Adrenal gland (tissue), 12 donors: ENCODE results near the gene CTNS. TPM values are rescaled to one million over a fixed set of nuclear protein-coding genes. Genes with fewer than 3 reads are reported as not detected.
A peak's percentile ranks its signal among the peaks of the same experiment; 100 is the strongest.

ENCODE experiments used
- DNase-seq, 7 donors: peaks; one replicate each; pipeline ENCODE4 v3.0.0-alpha.2; 2019 to 2020
- H3K27ac ChIP-seq, 5 donors: fragments of 200-600 bp; sonication (generic) in 4 of 5; 1 replicate in 3 of 5; 2 replicates in 2 of 5; pipeline versions ENCODE4 v1.5.1 to v1.8.0; 2016 to 2020; ENCODE audit warnings: mild to moderate bottlenecking in 1 of 5
- H3K27me3 ChIP-seq: fragments of 200-600 bp; 2 replicates; pipeline ENCODE4 v1.8.0; 2021
- H3K36me3 ChIP-seq, 2 donors: fragments of 200-600 bp; replicated peaks in 1 of 2; 1 replicate in 1 of 2; 2 replicates in 1 of 2; pipeline versions ENCODE4 v1.5.1 to v1.8.0; 2018 to 2022
- H3K4me1 ChIP-seq, 2 donors: fragments of 200-600 bp; replicated peaks in 1 of 2; 1 replicate in 1 of 2; 2 replicates in 1 of 2; pipeline versions ENCODE4 v1.5.1 to v1.8.0; 2018 to 2021
- H3K4me3 ChIP-seq, 4 donors: fragments of 200-600 bp; sonication (generic) in 3 of 4; one replicate each; pipeline ENCODE4 v1.5.1; 2016 to 2018
- H3K9me3 ChIP-seq, 3 donors: fragments of 200-600 bp; sonication (generic) in 1 of 3; replicated peaks in 1 of 3; 1 replicate in 2 of 3; 2 replicates in 1 of 3; pipeline versions ENCODE4 v1.5.1 to v1.8.0; 2016 to 2021
- POLR2A ChIP-seq, 2 donors: fragments of 450-650 bp; IDR thresholded peaks; one replicate each; pipeline ENCODE4 v1.6.1; 2017; ENCODE audit warnings: antibody characterized with exemption in 2 of 2, mild to moderate bottlenecking in 2 of 2, moderate library complexity in 1 of 2
- WGBS, 4 donors: extraction: QIAGEN DNeasy Blood & Tissue Kit in 2 of 4; methylation state at CpG; one replicate each; pipeline versions ENCODE4 v1.1.5 to v1.1.7; 2013 to 2017; 5-methylcytosine and 5-hydroxymethylcytosine counted together
- intact Hi-C, 2 donors: fragments of 100-400 bp; cut with DNase I; formaldehyde crosslinking; loops; one replicate each; pipeline versions ENCODE4 v1.14.1 to v1.15.0; 2022 to 2023
- polyA plus RNA-seq, 3 donors: library from polyadenylated mRNA; stranded (reverse); fragments of 200-250 nt in 2 of 3; fragments of 350-450 nt in 1 of 3; fragmentation: Illumina TruSeq in 1 of 3; extraction: RNeasy Lipid Tissue Mini Kit (QIAGEN cat#74804) in 1 of 3; gene quantifications; one replicate each; pipeline ENCODE4 v1.2.3, GENCODE V29; 2013 to 2014
- total RNA-seq, 9 donors: library from RNA; depleted of rRNA in 4 of 9; stranded (reverse); fragments of >200 nt in 4 of 9; fragments of 120-200 nt in 1 of 9; fragmentation: NEBNext Ultra II Directional in 1 of 9; extraction: Animal tissue kit (Norgen Biotek cat#: 25700) in 1 of 9; gene quantifications; one replicate each; pipeline versions ENCODE4 v1.1.0 to v1.2.4, GENCODE V29; 2013 to 2023
- TF ChIP-seq, protein P1 (sequence below), 6 experiments: fragments of 450-650 bp in 4 of 6; fragments of 200-600 bp in 2 of 6; sonication (generic) in 1 of 6; IDR thresholded peaks; 1 replicate in 5 of 6; 2 replicates in 1 of 6; pipeline versions ENCODE4 v1.5.1 to v1.8.0; 2016 to 2021; ENCODE audit warnings: antibody characterized with exemption in 6 of 6, mild to moderate bottlenecking in 2 of 6, moderate library complexity in 1 of 6
- donor health status: healthy with polysubstance abuse.
- donor health status: Bipolar disorder and iron deficiency.
- donor health status: DM: yes; HTN: yes; CAD: no.
- donor health status: DM: no; HTN: no; CAD: no.
- donor health status: DM: no; HTN: no; CAD: no.
- donor health status: DM: yes; HTN: yes; CAD: no.

The CTNS gene
- total and polyA plus RNA-seq, 12 donors: 11.5 to 74.8 (median 29.6) TPM

DNA sequence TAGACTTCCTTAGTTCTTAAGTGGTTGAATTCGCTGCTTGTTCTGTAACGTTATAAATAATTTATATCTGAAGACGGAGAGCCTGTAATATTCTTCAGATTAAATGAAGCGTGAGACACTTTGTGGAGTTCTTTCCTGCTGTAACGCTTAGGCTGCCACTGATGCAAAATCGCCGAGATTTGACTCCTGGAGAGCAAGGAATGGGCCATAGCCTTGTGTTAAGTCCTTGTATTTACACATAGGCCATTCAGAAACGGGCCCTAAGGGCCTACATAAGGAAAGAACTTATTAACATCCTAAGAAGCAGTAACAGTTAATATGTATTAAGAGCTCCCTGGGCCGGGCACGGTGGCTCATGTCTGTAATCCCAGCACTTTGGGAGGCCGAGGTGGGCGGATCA lies 33.0 kb downstream of the CTNS start:
- Histone ChIP-seq H3K4me1 (peaks cover 23 to 27% of the 10 kb centered on the region in 2 donors), H3K27me3 (no peaks in the 10 kb centered on the region), H3K27ac (no peak overlapping the region), H3K4me3 (peak overlapping the region in 2 of 4 donors; percentile 70 to 85), H3K9me3 (no peaks in the 10 kb centered on the region), H3K36me3 (peaks cover 0 to 7% of the 10 kb centered on the region in 2 donors)
- 48 to 54% (median 52%) methylated on average over 12 of the region's 12 CpGs for WGBS, 4 donors
- intact Hi-C loops: no loop called here
- TF ChIP-seq, protein P1, sequence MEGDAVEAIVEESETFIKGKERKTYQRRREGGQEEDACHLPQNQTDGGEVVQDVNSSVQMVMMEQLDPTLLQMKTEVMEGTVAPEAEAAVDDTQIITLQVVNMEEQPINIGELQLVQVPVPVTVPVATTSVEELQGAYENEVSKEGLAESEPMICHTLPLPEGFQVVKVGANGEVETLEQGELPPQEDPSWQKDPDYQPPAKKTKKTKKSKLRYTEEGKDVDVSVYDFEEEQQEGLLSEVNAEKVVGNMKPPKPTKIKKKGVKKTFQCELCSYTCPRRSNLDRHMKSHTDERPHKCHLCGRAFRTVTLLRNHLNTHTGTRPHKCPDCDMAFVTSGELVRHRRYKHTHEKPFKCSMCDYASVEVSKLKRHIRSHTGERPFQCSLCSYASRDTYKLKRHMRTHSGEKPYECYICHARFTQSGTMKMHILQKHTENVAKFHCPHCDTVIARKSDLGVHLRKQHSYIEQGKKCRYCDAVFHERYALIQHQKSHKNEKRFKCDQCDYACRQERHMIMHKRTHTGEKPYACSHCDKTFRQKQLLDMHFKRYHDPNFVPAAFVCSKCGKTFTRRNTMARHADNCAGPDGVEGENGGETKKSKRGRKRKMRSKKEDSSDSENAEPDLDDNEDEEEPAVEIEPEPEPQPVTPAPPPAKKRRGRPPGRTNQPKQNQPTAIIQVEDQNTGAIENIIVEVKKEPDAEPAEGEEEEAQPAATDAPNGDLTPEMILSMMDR (IDR thresholded peaks at IDR 0.05): no peak
- no peak for TF ChIP-seq POLR2A (IDR thresholded peaks at IDR 0.05)
- no peak for DNase-seq

DNA sequence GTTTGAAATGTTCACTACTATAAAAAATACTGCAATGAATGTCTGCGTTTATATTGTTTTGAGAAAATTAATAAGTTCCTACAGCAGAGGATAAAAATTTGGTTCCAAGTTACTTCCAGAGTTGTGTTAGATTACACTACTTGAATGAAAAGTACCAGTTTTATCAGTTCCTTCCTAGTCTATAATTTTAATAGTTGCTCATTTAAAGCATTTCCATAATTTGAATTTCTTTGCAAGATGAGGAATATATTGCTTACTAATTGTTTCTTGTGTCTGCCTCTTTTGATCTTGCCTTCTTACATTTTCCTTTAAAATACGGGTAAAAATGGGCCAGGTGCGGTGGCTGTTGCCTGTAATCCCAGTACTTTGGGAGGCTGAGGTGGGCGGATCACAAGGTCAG lies 36.0 kb downstream of the CTNS start:
- 93 to 96% (median 95%) methylated on average over 4 of the region's 4 CpGs for WGBS, 4 donors
- peaks cover 0 to 7% of the 10 kb centered on the region in 2 donors for H3K36me3 ChIP-seq
- H3K27me3 ChIP-seq: no peaks in the 10 kb centered on the region
- intact Hi-C loops: no loop called here
- DNase-seq: no peak
- H3K9me3 ChIP-seq: no peaks in the 10 kb centered on the region
- TF ChIP-seq POLR2A (IDR thresholded peaks at IDR 0.05): no peak
- TF ChIP-seq, protein P1 (IDR thresholded peaks at IDR 0.05): no peak
- no peak overlapping the region for H3K27ac ChIP-seq
- peaks cover 7 to 10% of the 10 kb centered on the region in 2 donors for H3K4me1 ChIP-seq
- no peak overlapping the region for H3K4me3 ChIP-seq

DNA sequence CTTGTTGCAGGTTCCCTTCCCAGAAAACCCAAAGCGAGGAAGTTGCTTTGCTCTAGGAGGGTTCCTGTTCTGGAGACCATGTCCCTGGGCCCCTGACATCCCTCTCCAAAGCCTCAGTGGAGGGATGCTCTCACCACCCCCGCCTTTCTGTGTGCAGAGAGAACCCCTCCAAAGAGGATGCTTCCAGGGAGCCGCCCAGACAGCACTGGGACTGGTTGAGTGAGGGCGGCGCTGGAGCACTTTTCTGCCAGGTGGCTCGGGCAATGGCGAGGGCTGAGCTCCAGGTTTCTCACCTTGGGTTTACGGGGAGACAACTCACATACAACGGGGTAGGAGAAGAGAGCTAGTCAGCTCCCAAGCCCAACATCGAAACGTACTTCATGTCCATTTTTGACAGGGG lies 39.3 kb downstream of the CTNS start:
- Histone ChIP-seq H3K4me3 (no peak overlapping the region), H3K36me3 (no peaks in the 10 kb centered on the region), H3K4me1 (peaks cover 4 to 7% of the 10 kb centered on the region in 2 donors), H3K9me3 (no peaks in the 10 kb centered on the region), H3K27ac (no peak overlapping the region), H3K27me3 (no peaks in the 10 kb centered on the region)
- DNase-seq: no peak
- TF ChIP-seq, protein P1 (IDR thresholded peaks at IDR 0.05): no peak
- TF ChIP-seq POLR2A (IDR thresholded peaks at IDR 0.05): no peak
- intact Hi-C loops: no loop called here
- WGBS, 4 donors: 77 to 82% (median 79%) methylated on average over 5 to 11 of the region's 11 CpGs

DNA sequence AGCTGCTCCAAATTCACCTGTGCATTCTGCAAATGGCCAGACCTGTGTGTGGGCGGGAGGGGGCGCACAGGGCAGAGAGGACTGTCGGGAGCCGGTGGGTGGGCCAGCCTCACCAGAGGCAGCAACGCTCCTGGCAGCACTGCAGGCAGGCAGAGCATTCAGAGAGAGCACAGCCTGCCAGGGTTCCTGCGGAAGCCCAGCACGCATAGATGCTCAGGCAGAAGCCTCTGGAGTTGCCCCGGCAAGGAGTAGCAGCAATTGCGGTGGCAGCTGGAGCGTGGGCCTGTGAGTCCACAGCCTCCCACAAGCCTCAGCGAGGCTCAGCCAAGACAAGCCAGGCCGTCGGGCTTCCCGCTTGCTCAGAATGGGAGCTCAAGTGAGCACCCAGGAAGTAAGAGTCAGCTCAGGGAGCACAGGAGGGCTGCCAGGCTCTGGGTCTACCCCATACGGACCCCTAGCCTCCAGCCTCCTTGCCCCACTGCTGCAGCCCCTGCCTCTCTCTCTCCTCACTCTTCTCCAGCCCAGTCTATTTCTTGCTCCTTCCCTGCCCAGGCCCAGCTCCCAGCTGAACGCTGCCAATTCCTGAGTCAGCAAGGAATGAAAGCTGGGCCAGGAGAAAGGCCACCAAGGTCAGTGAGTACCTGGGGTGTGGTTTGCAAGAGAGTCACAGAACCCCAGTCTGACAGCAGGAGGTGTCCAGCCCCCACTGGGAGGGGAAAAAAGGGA lies 41.7 kb downstream of the CTNS start:
- Histone ChIP-seq H3K4me3 (no peak overlapping the region), H3K4me1 (peaks cover 4 to 7% of the 10 kb centered on the region in 2 donors), H3K36me3 (no peaks in the 10 kb centered on the region), H3K9me3 (no peaks in the 10 kb centered on the region), H3K27ac (peak overlapping the region in 1 of 5 donors; percentile 45), H3K27me3 (peaks cover 2% of the 10 kb centered on the region)
- intact Hi-C loops: no loop called here
- peak in 6 of 7 donors; percentile 71 to 77 (median 75) for DNase-seq
- no peak for TF ChIP-seq POLR2A (IDR thresholded peaks at IDR 0.05)
- TF ChIP-seq, protein P1 (IDR thresholded peaks at IDR 0.05): no peak
- WGBS, 4 donors: 36 to 55% (median 53%) methylated on average over 4 to 16 of the region's 16 CpGs
